Tongue (tissue), 2 donors: ENCODE results near the gene TMEM30B. TPM values are rescaled to one million over a fixed set of nuclear protein-coding genes. Genes with fewer than 3 reads are reported as not detected.
"Not testable (repeated sequence)": the region's sequence is repeated elsewhere in the genome, so short reads cannot be mapped to it uniquely, and the experiment has no call there.

Experiments
- DNase-seq: peaks from one replicate; pipeline ENCODE4 v3.0.0-alpha.2; 2015
- total RNA-seq: library from RNA; depleted of rRNA; stranded (reverse); fragments of >200 nt; gene quantifications from one replicate; pipeline ENCODE4 v1.2.3, GENCODE V29; 2014

TMEM30B gene
- total RNA-seq, 1 donor from 2014 or later: 7.9 TPM

GRCh38 chr14:61264651-61265050, 16.5 kb downstream of the TMEM30B start:
- no peak for DNase-seq

GRCh38 chr14:61264010-61264571, 17.0 kb downstream of the TMEM30B start:
- DNase-seq: no peak

- DNase-seq: no peak
Measured at GRCh38 chr14:61262082-61262481, 19.1 kb downstream of the TMEM30B start.

GRCh38 chr14:61260939-61261776, 20.0 kb downstream of the TMEM30B start:
- no peak for DNase-seq

- no peak for DNase-seq
Measured at GRCh38 chr14:61258985-61259384, 22.2 kb downstream of the TMEM30B start.

- no peak for DNase-seq
Measured at GRCh38 chr14:61257469-61258057, 23.6 kb downstream of the TMEM30B start.

GRCh38 chr14:61256826-61257468, 24.2 kb downstream of the TMEM30B start:
- DNase-seq: no peak

- no peak for DNase-seq
Measured at GRCh38 chr14:61255968-61256367, 25.2 kb downstream of the TMEM30B start.

GRCh38 chr14:61254808-61255526, 26.2 kb downstream of the TMEM30B start:
- no peak for DNase-seq

- no peak for DNase-seq
Measured at GRCh38 chr14:61253064-61253738, 27.9 kb downstream of the TMEM30B start.

GRCh38 chr14:61252369-61253063, 28.6 kb downstream of the TMEM30B start:
- peak; percentile 96 for DNase-seq

GRCh38 chr14:61250063-61250462, 31.1 kb downstream of the TMEM30B start:
- DNase-seq: no peak

GRCh38 chr14:61247935-61248334, 33.2 kb downstream of the TMEM30B start:
- DNase-seq: no peak

GRCh38 chr14:61246721-61247120, 34.4 kb downstream of the TMEM30B start:
- no peak for DNase-seq

- peak; percentile 50 for DNase-seq
Measured at GRCh38 chr14:61244009-61244408, 37.1 kb downstream of the TMEM30B start.

GRCh38 chr14:61240206-61240605, 40.9 kb downstream of the TMEM30B start:
- DNase-seq: no peak

- not testable (repeated sequence) for DNase-seq
Measured at GRCh38 chr14:61239285-61239684, 41.9 kb downstream of the TMEM30B start.

- no peak for DNase-seq
Measured at GRCh38 chr14:61238611-61239245, 42.4 kb downstream of the TMEM30B start.

- DNase-seq: no peak
Measured at GRCh38 chr14:61234215-61234916, 46.8 kb downstream of the TMEM30B start.

GRCh38 chr14:61233436-61233956, 47.6 kb downstream of the TMEM30B start:
- DNase-seq: no peak
